Aorta (tissue), 5 donors: ENCODE results near the gene MYT1. TPM values are rescaled to one million over a fixed set of nuclear protein-coding genes. Genes with fewer than 3 reads are reported as not detected.
"Not testable (repeated sequence)": the region's sequence is repeated elsewhere in the genome, so short reads cannot be mapped to it uniquely, and the experiment has no call there.

Experiments
- ATAC-seq: fragments of 200-7000 bp; cut with Tn5 transposase; one replicate; pipeline ENCODE4 v1.9.1; 2022; ENCODE audit warnings: moderate library complexity; ENCODE audit not compliant: low FRiP score
- DNase-seq, 2 donors: peaks; one replicate each; pipeline ENCODE4 v3.0.0-alpha.2; 2020
- H3K27ac ChIP-seq, 2 donors: one replicate each; pipeline ENCODE4 v1.5.1; 2013; ENCODE audit warnings: low read length in 2 of 2, mild to moderate bottlenecking in 2 of 2, moderate library complexity in 2 of 2, control low read depth in 1 of 2, inconsistent platforms in 1 of 2, low read depth in 1 of 2
- H3K27me3 ChIP-seq, 2 donors: one replicate each; pipeline ENCODE4 v1.6.1; 2013; ENCODE audit warnings: control low read depth in 1 of 2, low read length in 1 of 2, mild to moderate bottlenecking in 1 of 2, moderate library complexity in 1 of 2; ENCODE audit not compliant: insufficient read depth in 2 of 2, control insufficient read depth in 1 of 2
- H3K36me3 ChIP-seq, 2 donors: one replicate each; pipeline ENCODE4 v1.6.1; 2013; ENCODE audit warnings: control low read depth in 1 of 2, low read length in 1 of 2, mild to moderate bottlenecking in 1 of 2; ENCODE audit not compliant: insufficient read depth in 2 of 2, control insufficient read depth in 1 of 2
- H3K4me1 ChIP-seq, 2 donors: one replicate each; pipeline ENCODE4 v1.6.1; 2013; ENCODE audit warnings: low read length in 2 of 2, control low read depth in 1 of 2, mild to moderate bottlenecking in 1 of 2, moderate library complexity in 1 of 2; ENCODE audit not compliant: insufficient read depth in 2 of 2, control insufficient read depth in 1 of 2
- H3K4me3 ChIP-seq, 2 donors: one replicate each; pipeline ENCODE4 v1.5.1; 2013; ENCODE audit warnings: low read length in 2 of 2, control low read depth in 1 of 2, mild to moderate bottlenecking in 1 of 2
- H3K9me3 ChIP-seq: one replicate; pipeline ENCODE4 v1.6.1; 2013; ENCODE audit warnings: mild to moderate bottlenecking, low read length; ENCODE audit not compliant: control insufficient read depth
- WGBS, 2 donors: extraction: QIAGEN DNeasy Blood & Tissue Kit; methylation state at CpG; one replicate each; pipeline ENCODE4 v1.1.7; 2013; 5-methylcytosine and 5-hydroxymethylcytosine counted together
- intact Hi-C, 2 donors: fragments of 100-400 bp; cut with DNase I; formaldehyde crosslinking; loops; one replicate each; pipeline versions ENCODE4 v1.14.2 to v1.15.0; 2022
- polyA plus RNA-seq, 2 donors: library from polyadenylated mRNA; stranded (reverse); fragments of 200-250 nt; gene quantifications; one replicate each; pipeline ENCODE4 v1.2.3, GENCODE V29; 2013
- total RNA-seq, 2 donors: library from RNA; stranded (reverse); fragmentation: NEBNext Ultra II Directional; extraction: Animal tissue kit (Norgen Biotek cat#: 25700); gene quantifications; one replicate each; pipeline ENCODE4 v1.2.1, GENCODE V29; 2021
- donor health status: healthy with polysubstance abuse.
- donor health status: Bipolar disorder and iron deficiency.
- donor health status: DM: no; HTN: no; CAD: no.
- donor health status: DM: no; HTN: no; CAD: no.
- donor health status: DM: yes; HTN: yes; CAD: no.

MYT1 gene
- total and polyA plus RNA-seq, 4 donors = not detected

GRCh38 chr20:64122927-64123326 lies 41.3 kb upstream of the MYT1 start:
- H3K4me3 ChIP-seq, DNase-seq, ATAC-seq, H3K9me3 ChIP-seq, H3K36me3 ChIP-seq, H3K4me1 ChIP-seq, H3K27me3 ChIP-seq, intact Hi-C loops, H3K27ac ChIP-seq: not testable (repeated sequence)
- WGBS, 2 donors = 82 to 86% methylated on average over 11 of the region's 11 CpGs

- WGBS, 2 donors = 82 to 83% methylated on average over 11 of the region's 11 CpGs
- H3K36me3 ChIP-seq, ATAC-seq, H3K27me3 ChIP-seq, H3K27ac ChIP-seq, H3K9me3 ChIP-seq, H3K4me1 ChIP-seq, DNase-seq, H3K4me3 ChIP-seq, intact Hi-C loops: not testable (repeated sequence)
Observed at GRCh38 chr20:64123517-64123916, 40.7 kb upstream of the MYT1 start.

- DNase-seq (peak; percentile 28 to 55), ATAC-seq (no peak)
- Histone ChIP-seq H3K9me3 (peaks cover 2% of the 10 kb centered on the region), H3K27me3 (no peaks in the 10 kb centered on the region), H3K27ac (no peak overlapping the region), H3K36me3 (no peaks in the 10 kb centered on the region), H3K4me1 (no peaks in the 10 kb centered on the region), H3K4me3 (no peak overlapping the region)
- 77 to 80% methylated on average over 11 of the region's 11 CpGs for WGBS, 2 donors
- intact Hi-C loops = no loop called here
Observed at GRCh38 chr20:64129146-64129782, 35.0 kb upstream of the MYT1 start.

GRCh38 chr20:64130271-64130670 lies 34.0 kb upstream of the MYT1 start:
- H3K27me3 ChIP-seq = no peaks in the 10 kb centered on the region
- H3K4me1 ChIP-seq = no peaks in the 10 kb centered on the region
- WGBS, 2 donors = 61 to 62% methylated on average over 5 of the region's 5 CpGs
- H3K4me3 ChIP-seq = no peak overlapping the region
- ATAC-seq = no peak
- H3K27ac ChIP-seq = no peak overlapping the region
- H3K9me3 ChIP-seq = peaks cover 2% of the 10 kb centered on the region
- DNase-seq = no peak
- no peaks in the 10 kb centered on the region for H3K36me3 ChIP-seq
- intact Hi-C loops = no loop called here

- peak; percentile 4 to 24 for DNase-seq
- no peaks in the 10 kb centered on the region for H3K4me1 ChIP-seq
- H3K27me3 ChIP-seq = no peaks in the 10 kb centered on the region
- H3K36me3 ChIP-seq = no peaks in the 10 kb centered on the region
- WGBS, 2 donors = 78 to 81% methylated on average over 10 of the region's 10 CpGs
- no peak overlapping the region for H3K4me3 ChIP-seq
- no peak overlapping the region for H3K27ac ChIP-seq
- peaks cover 2% of the 10 kb centered on the region for H3K9me3 ChIP-seq
- intact Hi-C loops = no loop called here
- ATAC-seq = no peak
Observed at GRCh38 chr20:64130876-64131275, 33.4 kb upstream of the MYT1 start.

GRCh38 chr20:64131406-64131805 lies 32.8 kb upstream of the MYT1 start:
- DNase-seq (peak; percentile 38 to 42), ATAC-seq (no peak)
- peaks cover 2% of the 10 kb centered on the region for H3K9me3 ChIP-seq
- intact Hi-C loops = no loop called here
- 77 to 84% methylated on average over 4 of the region's 4 CpGs for WGBS, 2 donors
- no peak overlapping the region for H3K27ac ChIP-seq
- no peaks in the 10 kb centered on the region for H3K27me3 ChIP-seq
- no peak overlapping the region for H3K4me3 ChIP-seq
- H3K36me3 ChIP-seq = no peaks in the 10 kb centered on the region
- H3K4me1 ChIP-seq = no peaks in the 10 kb centered on the region

- WGBS, 2 donors = 48 to 49% methylated on average over 8 of the region's 8 CpGs
- Histone ChIP-seq H3K27ac (no peak overlapping the region), H3K4me1 (no peaks in the 10 kb centered on the region), H3K27me3 (no peaks in the 10 kb centered on the region), H3K4me3 (no peak overlapping the region), H3K36me3 (no peaks in the 10 kb centered on the region), H3K9me3 (peaks cover 2% of the 10 kb centered on the region)
- intact Hi-C loops = no loop called here
- ATAC-seq = no peak
- DNase-seq = peak; percentile 6 to 37
Observed at GRCh38 chr20:64133951-64134407, 30.3 kb upstream of the MYT1 start.

- H3K4me3 ChIP-seq, H3K27ac ChIP-seq, H3K9me3 ChIP-seq, H3K36me3 ChIP-seq, H3K27me3 ChIP-seq, ATAC-seq, H3K4me1 ChIP-seq, intact Hi-C loops, DNase-seq: not testable (repeated sequence)
- 76 to 77% methylated on average over 20 of the region's 20 CpGs for WGBS, 2 donors
Observed at GRCh38 chr20:64134744-64135143, 29.5 kb upstream of the MYT1 start.

GRCh38 chr20:64136004-64136710 lies 28.1 kb upstream of the MYT1 start:
- no peaks in the 10 kb centered on the region for H3K36me3 ChIP-seq
- intact Hi-C loops = no loop called here
- DNase-seq (peak; percentile 4 to 42), ATAC-seq (no peak)
- no peak overlapping the region for H3K4me3 ChIP-seq
- no peaks in the 10 kb centered on the region for H3K4me1 ChIP-seq
- no peak overlapping the region for H3K27ac ChIP-seq
- WGBS, 2 donors = 80 to 81% methylated on average over 30 to 32 of the region's 32 CpGs
- H3K27me3 ChIP-seq = no peaks in the 10 kb centered on the region
- H3K9me3 ChIP-seq = no peaks in the 10 kb centered on the region
